ENCODE data around the gene CMIP.
A peak's percentile ranks its signal among the peaks of the same experiment; 100 is the strongest.

The CMIP gene

DNA sequence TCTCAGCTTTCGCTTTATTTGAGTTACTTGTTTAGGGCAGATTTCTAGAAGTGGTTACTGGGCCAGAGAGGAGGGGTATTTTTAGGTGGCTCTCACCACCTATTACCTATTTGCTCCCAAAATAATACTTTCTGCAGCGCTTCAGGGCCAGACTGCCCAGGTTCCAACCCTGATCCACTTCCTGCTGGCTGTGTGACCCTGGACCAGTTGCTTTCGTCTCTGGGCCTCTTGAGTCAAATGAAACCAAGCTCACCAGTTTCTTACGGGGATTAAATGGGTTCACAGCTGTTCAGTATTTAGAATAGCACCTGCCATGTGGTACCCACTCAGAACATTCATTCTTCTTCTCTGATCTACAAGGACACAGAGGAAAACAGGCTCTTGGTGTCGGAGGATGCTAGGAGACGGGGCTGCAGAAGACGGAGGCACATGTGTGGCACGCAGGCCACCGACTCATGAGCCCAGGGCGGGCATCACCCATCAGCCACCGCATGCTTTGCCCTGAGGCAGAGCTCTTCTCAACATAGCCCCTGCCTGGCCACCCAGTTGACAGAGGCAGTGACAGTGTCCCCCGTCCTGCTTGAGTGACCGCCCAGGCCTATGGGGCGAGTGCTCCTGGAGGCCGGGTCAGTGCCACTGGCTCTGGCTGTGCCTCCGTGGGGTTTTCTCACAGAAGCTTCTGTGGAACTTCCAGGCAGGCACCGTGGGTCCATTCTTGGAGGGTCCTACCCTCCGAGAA, 185.5 kb downstream of the CMIP start:
- no peak for DNase-seq

DNA sequence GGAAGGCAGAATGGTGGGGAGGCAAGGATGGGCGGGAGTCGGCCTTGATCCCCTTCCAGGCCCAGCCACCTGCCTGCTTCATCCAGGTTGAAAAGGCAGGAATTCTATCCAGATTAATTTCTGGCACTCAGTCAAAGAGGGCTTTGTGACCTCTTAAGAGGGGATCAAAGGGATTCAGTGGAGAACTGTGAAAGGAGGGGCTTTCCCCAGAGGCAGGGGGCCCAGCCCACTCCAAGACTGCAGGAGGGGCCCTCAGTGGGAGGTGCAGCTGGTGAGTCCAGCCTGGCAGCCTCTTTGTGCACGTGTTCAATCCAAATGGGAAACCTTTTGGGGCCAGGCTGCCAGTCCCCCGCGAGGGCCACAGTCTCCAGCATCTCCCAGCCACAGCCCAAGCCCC, 186.0 kb downstream of the CMIP start:
- no peak for DNase-seq

DNA sequence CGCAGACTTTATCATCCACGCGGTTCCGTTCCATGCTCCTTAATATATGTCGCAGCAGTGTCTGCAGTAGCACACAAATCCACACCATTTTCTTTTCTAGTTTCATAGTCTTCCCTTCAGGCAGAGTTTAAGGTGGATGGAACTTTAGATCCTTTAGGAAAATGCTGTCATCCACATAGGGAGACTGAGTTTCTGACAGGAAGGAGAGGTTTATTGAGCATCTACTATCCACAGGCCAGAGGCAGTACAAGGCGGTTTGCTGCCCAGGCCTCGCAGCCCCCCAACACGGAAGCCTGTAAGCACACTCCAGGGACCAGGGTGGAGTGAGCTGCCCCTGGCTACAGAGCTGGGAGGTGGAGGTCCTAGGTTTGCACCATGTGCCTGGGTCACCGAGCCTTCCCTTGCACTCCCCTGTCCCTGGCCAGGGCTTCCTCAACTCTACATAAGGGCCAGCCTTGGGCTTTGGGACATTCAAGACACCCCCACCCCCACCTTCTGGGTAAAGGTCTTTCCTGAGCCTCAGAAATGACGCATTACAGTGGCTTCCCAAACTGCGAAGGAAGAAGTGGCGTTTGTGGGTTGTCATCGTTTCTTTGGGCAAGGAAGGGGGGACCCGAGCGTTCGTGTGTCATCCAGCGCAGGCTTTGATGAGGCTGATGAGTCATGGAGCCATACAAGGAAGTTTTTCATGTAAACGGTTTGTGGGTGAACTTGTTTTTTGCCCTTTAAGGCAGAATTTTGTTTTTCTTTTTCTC, 188.0 kb downstream of the CMIP start:
- DNase-seq = peak; percentile 53

DNA sequence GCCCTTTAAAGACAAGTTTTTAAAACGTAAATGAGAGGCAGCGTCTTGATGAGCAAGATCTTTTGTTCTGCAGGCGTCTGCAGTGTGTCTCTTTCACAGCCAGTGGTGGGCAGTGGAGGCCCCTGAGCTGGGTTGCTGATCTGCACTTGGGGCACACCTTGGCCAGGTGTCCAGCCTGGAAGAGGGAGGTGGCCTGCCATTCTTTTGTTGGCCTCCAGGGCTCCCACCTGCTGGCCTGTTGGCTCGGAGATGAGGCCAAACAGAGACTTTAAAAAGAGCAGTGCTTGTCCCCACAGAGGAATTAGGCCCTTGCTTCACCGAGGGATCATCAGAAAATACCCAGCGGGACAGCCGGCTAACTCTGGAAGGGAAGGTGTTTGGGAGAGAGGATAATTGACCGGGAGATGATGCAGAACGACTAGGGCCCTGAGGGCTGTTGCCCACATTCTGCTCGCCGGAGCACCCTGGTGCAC, 188.6 kb downstream of the CMIP start:
- DNase-seq = no peak

DNA sequence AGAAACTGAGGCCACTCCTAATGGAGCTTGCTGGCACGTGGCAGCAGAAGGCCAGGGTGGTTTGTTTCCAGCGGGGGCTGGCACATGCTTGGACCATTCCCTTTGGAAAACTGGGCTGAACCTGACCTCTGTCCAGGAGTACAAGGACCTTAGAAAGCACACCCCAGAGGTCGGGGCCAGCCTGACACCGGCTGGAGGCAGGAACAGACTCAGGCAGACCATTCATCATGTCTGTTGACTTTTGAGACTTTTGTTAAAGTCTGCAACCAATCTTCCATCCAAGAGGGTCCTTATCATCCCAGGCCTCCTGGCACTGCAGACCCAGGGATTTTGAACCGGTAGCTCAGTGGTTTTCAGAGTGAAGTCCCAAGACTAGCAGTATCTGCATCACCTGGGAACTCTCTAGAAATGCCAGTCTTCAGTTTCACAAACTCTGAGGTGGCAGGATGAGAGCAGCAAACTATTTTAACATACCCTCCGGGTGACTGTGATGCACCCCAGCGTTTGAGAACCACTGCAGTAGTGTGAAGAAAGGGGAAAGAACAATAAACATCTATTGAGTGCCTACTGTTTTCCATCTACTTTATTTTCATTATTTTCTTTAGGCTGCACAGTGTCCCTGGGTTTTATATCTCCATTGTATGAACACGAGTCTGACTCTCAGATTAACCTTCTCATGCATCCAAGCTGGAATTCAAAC, 189.2 kb downstream of the CMIP start:
- no peak for DNase-seq

DNA sequence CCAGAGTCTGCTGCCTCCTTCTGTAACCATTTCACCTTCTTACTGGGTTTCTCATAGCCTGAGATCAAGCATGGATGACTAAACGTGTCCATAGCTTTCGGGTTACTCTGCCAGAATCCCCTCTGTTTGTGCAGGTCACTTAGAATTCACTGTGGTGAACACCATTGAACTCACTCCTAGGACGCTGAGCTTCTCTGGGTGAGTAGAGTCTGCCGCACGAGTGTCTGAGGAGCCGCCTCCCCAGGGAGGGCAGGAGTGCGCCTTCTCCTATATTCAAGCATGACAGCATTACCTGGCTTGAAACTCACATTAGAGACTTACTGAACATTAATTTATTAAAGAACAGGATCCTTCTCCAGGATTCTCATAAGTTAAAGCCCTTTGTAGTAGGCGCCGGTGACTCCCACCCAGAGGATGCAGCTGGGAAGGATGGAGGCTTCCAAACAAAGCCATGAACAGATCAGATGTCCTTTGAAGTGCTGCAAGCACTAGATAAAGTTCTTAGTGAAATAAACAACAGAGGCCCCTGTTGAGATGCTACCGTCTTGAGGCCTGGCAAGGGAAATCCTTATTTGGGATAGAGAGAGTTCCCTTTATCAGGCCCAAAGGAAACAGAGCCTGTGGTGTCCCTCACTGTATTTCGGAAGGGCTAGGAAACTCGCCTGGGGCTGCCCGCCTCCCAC, 189.9 kb downstream of the CMIP start:
- DNase-seq = no peak

DNA sequence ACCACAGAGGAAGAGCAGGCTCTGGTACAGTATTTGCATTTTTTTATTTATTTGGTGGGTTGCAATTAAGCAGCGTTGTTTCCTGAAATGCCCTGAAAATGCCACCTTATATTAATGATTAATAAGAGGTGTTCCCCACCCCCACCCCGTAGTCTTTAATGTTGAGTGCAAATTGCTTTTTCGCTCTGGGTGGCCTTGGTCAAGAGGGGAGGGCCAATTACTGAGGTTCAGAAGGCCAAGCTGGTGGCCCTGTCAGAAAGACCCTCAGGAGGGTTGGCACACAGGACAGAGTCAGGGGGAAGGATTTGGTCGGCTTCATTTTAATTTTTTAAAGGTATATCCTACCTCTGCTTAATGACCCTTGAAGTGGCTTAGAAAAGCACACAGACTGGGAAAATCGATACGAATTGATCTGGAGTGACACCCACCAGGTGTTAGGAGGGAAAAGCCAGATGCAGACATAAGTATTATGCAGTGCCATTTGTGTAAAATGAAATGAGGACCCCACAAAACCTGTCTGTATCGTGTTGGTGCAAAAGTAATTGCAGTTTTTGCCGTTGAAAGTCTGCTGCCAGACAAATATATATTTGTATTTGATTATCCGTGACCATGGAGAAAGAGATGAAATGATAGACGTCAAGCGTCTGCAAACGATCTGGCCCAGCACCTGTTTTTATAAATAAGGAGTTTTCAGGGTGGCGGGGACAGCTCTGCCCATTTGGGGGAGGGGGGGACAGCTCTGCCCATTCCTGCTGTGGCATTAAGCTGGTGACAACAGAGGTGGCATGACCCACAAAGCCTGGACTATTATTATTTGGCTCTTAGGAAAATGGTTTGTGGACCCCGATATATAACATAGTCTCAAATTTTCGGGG, 190.7 kb downstream of the CMIP start:
- no peak for DNase-seq

DNA sequence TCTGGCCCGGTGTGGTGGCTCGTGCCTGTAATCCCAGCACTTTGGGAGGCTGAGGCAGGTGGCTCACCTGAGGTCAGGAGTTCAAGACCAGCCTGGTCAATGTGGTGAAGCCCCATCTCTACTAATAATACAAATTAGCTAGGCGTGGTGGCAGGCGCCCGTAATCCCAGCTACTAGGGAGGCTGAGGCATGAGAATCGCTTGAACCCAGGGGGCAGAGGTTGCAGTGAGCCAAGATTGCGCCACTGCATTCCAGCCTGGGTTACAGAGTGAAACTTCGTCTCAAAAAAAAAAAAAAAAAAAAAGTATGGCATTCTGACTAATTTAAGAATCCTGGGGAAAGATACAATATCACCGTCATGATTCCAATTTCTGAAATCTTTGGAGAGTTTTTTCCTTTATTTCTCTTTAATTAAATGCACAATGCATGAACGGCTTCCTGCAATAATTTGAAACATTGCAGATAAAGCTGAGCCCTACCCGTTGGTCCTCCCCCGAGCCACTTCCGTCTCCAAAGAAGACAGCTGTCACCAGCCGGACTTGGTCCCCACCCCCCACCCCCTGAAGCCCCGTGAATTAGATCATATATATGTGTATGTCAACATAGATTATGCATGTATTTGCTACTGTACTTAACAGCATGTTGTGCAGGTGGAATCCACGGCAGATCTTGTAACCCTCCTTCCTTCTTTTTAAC, 191.8 kb downstream of the CMIP start:
- DNase-seq = no peak

DNA sequence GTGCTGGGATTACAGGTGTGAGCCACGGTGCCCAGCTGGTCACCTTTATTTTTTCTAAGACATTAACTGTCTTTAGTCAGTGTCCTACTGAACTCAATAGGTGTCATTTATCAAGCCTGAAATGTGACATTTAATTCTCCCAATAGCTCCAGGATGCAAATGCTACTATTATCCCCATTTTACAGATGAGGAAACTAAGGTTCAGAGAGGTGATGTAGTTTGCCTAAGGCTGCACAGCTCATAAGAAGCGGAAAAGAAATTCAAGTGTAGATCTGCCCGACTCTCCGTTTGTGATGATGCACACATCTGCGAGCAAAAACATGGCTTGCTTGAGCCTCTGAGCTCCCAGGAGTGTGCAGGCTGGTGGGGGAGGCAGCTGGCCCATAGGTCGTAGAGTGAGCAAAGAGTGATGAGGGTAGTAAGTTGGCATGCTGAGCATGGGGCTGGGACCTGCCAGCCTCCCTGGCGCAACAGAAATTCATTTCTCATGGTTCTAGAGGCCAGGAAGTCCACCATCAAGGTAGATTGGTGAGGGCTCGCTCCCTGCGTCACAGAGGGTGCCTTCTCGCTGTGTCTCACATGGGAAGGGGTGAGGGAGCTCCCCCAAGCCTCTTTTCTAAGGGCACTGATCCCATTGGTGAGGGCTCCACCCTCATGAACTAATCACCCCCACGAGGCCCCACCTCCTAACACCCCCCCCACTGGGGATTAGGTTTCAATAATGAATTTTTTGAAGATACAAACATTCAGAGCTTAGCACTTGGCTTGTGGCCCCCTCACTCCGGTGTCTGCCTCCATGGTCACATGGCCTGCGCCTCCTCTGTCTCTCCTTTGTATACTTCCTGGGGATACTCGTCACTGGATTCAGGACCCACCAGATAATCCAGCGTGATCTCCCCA, 193.0 kb downstream of the CMIP start:
- DNase-seq = no peak

DNA sequence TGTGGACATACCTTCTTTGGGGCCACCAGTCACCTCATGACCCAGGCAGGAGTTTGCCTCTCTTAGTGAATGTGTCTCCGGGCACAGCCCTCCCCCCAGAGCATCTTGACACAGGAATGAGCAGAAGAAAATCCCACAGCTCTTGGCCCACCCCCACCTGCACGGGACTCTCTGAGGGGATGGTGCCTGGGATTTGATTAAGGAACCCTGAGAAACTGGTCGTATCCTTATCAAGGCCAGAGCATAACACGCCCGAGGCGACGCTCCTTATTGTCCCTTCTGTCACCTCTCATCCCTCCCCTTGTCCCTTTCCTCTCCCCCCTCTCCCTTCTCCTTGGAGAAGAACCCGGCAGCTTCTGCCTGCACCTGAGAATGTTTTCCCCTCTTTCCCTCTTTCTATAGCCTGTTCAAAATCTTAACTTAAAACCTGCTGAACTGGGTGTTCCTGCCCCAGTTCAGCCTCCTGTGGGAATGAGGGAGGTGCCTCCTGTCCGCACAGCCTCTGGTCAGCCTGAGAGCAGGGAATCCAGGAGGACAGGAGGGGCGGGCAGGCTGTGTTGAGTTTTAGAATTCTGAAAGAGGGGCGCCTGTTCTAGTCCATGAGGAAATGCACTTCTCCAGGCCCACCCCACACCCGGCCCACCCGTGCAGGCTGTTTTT, 193.8 kb downstream of the CMIP start:
- DNase-seq = no peak

DNA sequence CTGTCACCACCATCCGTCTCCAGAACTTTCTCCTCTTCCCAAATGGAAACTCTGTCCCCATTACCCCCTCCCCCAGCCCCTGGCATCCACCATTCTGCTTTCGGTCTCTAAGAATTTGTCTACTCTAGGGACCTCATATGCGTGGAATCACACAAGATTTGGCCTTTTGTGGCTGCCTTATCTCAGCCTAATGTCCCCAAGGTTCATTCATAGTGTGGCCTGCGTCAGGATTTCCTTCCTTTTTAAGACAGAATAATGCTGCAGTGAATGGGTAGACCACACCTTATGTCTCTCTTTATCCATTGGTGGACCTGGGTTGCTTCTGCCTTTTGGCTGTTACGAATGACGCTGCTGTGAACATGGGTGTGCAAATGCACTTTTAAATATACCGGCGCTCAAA, 194.7 kb downstream of the CMIP start:
- no peak for DNase-seq

DNA sequence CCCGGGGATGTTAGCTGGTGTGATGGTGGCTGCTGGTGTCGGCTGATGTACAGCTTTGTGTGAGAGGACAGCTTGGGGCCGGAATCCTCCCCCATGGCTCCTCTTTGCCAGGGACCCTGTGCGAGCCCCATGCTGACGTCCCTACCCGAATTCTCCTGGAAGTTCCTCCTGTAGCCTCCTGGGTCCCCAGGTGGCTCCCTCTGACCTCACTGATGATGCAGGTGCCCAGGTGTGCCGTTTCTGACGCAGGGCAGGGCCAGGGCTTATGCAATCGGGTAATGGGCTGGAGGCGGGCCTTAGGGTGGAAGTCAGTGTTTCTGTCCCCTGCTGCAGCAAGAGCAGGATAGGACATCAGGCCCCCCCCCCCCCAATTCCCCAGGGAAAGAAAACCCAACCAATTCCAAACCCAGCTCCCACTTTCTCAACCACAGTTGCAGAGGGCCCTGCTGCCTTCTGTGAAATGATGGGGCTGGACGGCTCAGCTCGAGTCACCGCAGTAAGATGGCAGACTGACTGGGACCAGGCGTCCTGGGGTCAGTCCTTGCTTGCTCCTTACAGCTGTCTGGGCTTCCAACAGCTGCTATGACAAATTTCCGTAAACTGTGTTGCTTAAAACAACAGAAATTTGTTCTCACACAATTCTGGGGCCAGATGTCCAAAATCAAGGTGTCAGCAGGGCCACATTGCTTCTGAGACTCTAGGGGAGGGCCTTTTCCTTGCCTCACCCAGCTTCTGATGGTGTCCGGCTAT, 195.5 kb downstream of the CMIP start:
- DNase-seq = no peak

DNA sequence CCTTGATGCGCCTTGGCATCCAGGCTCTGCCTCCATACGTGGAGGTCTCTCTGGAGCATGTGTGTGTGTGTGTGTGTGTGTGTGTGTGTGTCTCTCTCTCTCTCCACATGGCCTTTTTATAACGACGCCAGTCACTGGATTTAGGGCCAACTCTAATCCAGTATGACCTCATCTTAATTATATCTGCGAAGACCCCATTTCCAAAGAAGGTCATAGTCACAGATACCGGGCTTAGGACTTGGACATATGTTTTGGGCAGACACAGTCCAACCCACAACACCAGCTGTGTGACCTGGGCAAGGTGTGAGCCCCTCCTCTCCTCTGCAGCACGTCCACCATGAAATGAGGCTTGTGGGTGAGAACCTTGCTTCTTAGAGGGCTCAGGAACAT, 196.1 kb downstream of the CMIP start:
- no peak for DNase-seq

DNA sequence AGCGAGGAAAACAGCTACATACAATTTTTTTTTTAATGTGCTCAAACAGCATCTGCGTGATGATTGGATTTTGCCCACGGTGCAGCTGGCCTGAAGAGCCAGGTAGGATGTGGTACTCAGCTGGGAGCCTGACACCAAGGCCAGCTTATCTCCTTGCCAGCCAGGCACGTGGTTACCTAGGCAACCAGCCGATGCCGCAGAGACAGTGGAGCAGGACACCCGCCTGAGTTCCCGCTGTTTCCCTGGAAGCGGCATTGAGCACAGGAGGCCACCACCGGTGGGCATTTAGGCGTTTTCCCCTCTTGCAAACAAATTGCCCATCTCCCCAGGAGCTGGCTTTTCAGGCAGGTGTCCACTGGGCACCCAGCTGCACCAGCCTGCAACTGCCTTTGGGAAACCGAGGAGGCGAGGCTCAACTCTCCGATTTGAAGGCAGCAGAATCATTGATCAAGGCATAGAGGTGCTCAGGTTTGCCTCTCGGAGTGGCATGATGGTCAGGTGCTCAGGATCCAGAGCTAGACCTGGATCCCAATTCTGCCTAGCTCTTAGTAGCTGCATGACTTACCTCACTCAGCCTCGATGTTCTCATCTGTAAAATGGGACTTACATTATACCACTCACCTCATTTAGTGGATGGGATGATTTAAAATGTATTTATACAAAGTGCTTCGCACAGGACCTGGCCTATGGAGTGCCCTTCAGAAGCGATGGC, 196.9 kb downstream of the CMIP start:
- no peak for DNase-seq

DNA sequence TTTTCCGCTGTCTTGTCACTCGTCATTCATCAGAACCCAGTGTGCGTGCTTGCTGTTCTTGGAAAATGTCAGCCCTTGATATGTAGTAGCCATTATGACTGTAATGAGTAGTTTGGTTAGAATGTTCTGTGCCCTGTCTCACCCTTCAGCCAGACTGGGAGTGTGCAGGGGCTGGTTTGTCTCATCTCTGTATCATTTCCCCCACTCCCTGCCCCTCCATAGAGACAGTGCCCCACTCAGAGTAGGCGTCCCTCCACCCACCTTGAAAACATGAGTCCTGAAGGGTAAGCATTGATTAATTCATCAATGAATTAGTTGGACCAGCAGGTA, 197.5 kb downstream of the CMIP start:
- no peak for DNase-seq

DNA sequence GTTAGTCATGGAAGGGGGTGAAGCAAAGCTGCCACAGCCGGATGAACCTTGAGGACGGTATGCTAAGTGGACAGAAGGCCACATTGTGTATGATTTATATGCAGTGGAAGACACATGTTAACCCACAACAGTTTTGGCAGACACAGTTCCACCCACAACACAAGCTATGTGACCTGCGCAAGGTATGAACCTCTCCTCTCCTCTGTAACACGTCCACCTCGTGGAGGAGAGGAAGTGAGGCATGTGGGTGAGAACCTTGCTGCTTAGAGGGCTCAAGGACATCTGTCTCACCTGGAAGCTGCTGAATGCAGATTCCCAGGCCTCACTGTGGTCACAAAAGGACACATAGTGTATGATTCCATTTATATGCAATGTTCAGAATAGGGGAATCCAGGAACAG, 198.3 kb downstream of the CMIP start:
- DNase-seq = no peak

DNA sequence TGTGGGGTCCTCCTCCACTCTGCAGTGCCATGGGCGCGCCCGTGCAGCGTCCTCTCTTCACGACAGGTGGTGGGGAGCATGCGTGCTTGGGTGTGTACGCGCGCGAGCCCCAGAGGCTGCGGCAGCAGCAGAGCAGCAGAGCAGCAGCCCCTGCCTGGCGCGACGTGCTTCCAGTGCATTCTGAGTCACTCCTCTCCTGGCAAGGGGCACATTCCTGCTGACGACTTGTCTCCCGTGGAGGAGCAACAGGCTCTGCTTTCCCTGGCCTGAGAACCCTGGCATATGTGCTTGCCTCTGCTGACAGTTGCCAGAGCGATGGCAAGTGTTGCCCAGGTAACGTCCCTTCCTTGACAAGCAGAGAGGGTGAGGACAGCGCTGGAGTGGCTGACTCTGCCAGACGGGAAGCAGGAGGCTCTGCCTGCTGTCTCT, 200.7 kb downstream of the CMIP start:
- peak; percentile 80 for DNase-seq

DNA sequence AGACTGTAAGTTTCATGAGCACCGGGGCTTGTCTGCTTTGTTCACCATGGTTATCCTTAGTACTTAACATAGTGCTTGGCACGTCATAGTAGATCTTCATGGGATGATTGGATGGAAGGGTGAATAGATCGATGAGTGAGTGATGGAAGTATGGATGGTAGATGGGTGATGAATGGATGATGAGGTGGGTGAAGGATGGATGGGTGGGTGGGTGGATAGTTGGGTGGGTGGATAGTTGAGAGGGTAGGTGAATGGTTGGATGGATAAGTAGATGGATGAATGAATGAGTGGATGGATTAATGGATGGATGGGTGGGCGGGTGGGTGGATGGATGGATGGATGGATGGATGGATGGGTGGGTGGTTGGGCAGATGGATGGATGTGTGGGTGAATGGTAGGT, 201.3 kb downstream of the CMIP start:
- DNase-seq = no peak

DNA sequence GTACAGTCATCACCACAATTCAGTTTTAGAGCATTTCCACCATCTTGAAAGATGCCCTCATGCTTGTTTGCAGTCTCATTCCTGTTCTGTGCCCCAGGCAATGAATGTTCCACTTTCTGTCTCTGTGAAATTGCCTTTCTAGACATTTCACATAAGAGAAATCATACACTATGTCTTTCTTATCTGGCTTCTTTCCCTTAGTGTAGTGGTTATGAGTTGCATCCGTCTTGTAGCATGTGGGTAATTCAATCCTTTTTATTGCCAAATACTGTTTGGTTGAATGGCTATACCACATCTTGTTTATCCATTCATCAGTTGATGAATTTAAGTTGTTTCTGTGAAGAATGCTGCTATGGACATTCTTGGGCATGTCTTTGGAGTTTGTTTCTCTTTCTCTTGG, 202.0 kb downstream of the CMIP start:
- DNase-seq = no peak

Measured in femur (tissue), 1 donor.